Ovary (tissue), 3 donors: Measurements from ENCODE around the gene FIGNL2.

ENCODE experiments used
- POLR2A ChIP-seq: fragments of 450-650 bp; IDR thresholded peaks from one replicate; pipeline ENCODE4 v1.6.1; 2017; ENCODE audit warnings: antibody characterized with exemption, mild to moderate bottlenecking, moderate library complexity
- TF ChIP-seq, protein P1 (sequence below), 3 donors: fragments of 450-650 bp in 2 of 3; fragments of 200-600 bp in 1 of 3; IDR thresholded peaks; one replicate each; pipeline versions ENCODE4 v1.5.1 to v1.8.0; 2016 to 2022; ENCODE audit warnings: antibody characterized with exemption in 3 of 3, mild to moderate bottlenecking in 1 of 3
- donor health status: DM: no; HTN: no; CAD: no.

DNA sequence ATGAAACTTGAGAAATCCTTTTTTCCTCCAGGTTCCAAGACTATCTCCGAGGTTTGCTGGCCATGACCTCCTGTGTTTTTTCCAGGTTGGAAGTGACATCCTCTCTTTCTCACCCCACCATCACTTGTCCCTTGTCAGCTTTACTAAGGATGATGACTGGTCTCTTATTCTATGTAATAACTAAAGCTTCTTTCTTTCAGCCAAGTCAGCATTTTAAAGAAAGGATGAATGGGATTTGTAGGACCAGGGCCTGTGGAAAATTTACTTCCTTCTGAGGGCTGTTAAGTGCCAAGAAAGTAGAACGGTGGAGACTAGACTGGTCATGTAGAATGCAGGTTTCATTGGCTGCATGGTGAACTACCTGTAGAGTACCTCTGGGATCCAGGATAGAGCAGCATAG lies 73.6 kb downstream of the FIGNL2 start:
- TF ChIP-seq, protein P1, sequence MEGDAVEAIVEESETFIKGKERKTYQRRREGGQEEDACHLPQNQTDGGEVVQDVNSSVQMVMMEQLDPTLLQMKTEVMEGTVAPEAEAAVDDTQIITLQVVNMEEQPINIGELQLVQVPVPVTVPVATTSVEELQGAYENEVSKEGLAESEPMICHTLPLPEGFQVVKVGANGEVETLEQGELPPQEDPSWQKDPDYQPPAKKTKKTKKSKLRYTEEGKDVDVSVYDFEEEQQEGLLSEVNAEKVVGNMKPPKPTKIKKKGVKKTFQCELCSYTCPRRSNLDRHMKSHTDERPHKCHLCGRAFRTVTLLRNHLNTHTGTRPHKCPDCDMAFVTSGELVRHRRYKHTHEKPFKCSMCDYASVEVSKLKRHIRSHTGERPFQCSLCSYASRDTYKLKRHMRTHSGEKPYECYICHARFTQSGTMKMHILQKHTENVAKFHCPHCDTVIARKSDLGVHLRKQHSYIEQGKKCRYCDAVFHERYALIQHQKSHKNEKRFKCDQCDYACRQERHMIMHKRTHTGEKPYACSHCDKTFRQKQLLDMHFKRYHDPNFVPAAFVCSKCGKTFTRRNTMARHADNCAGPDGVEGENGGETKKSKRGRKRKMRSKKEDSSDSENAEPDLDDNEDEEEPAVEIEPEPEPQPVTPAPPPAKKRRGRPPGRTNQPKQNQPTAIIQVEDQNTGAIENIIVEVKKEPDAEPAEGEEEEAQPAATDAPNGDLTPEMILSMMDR (IDR thresholded peaks at IDR 0.05) = no peak
- TF ChIP-seq POLR2A = no peak
